Tibial artery (tissue), 4 donors: Measurements from ENCODE around the gene ANTXRL.
"Not testable (repeated sequence)": the region's sequence is repeated elsewhere in the genome, so short reads cannot be mapped to it uniquely, and the experiment has no call there.

ENCODE experiments used
- DNase-seq, 2 donors: peaks; one replicate each; pipeline ENCODE4 v3.0.0-alpha.2; 2019
- H3K27ac ChIP-seq, 2 donors: fragments of 200-600 bp; sonication (generic) in 1 of 2; 1 replicate in 1 of 2; 2 replicates in 1 of 2; pipeline ENCODE4 v1.5.1; 2018 to 2019; ENCODE audit warnings: mild to moderate bottlenecking in 1 of 2
- H3K27me3 ChIP-seq, 2 donors: fragments of 200-600 bp; sonication (generic) in 1 of 2; one replicate each; pipeline versions ENCODE4 v1.5.1 to v1.6.0; 2016 to 2019
- H3K36me3 ChIP-seq, 3 donors: fragments of 200-600 bp; sonication (generic) in 2 of 3; one replicate each; pipeline ENCODE4 v1.5.1; 2016 to 2019; ENCODE audit warnings: mild to moderate bottlenecking in 2 of 3
- H3K4me1 ChIP-seq, 4 donors: fragments of 200-600 bp; sonication (generic) in 2 of 4; 1 replicate in 3 of 4; 2 replicates in 1 of 4; pipeline ENCODE4 v1.5.1; 2016 to 2019
- H3K4me3 ChIP-seq, 2 donors: fragments of 200-600 bp; sonication (generic) in 1 of 2; 1 replicate in 1 of 2; 2 replicates in 1 of 2; pipeline ENCODE4 v1.5.1; 2018 to 2019; ENCODE audit warnings: mild to moderate bottlenecking in 2 of 2
- H3K9me3 ChIP-seq, 3 donors: fragments of 200-600 bp; sonication (generic) in 1 of 3; one replicate each; pipeline ENCODE4 v1.5.1; 2016 to 2019
- CTCF ChIP-seq, 2 experiments: fragments of 200-600 bp in 1 of 2; fragments of 450-650 bp in 1 of 2; IDR thresholded peaks; one replicate each; pipeline ENCODE4 v1.5.1; 2017 to 2019; ENCODE audit warnings: antibody characterized with exemption in 2 of 2, mild to moderate bottlenecking in 1 of 2, moderate library complexity in 1 of 2
- intact Hi-C: fragments of 100-400 bp; cut with DNase I; formaldehyde crosslinking; loops from one replicate; pipeline ENCODE4 v1.15.0; 2023; ENCODE audit warnings: low total_unique reads

ANTXRL gene

DNA sequence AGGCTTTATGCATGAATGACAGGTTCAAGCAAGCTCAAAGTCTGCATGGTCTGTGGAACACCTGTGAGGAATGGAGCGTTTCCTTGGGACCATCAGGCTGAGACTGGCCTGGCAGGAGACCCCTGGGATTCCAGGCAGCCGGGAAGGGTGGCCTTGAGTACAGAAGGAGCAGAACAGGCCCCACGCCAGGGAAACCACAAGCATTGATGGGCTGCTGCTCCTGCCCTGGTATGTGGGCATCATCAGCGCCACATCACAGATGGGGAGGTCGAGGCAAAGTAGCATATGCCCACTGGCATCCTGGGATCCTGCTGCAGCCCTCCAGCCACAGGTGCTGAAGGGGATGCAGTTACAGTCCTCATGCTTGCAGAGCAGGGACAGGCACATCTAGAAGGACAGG is 40.9 kb downstream of the ANTXRL start:
- H3K4me1 ChIP-seq, result peaks cover 0 to 15% (median 7%) of the 10 kb centered on the region in 4 donors
- no peak for DNase-seq
- no peak overlapping the region for H3K4me3 ChIP-seq
- H3K27ac ChIP-seq, result no peak overlapping the region
- no peaks in the 10 kb centered on the region for H3K27me3 ChIP-seq
- no peak for TF ChIP-seq CTCF (IDR thresholded peaks at IDR 0.05)
- intact Hi-C loops, result loop anchor here (10.0 kb wide), 1 partner anchor 103 kb away; no protein-coding TSS in a partner anchor
- no peaks in the 10 kb centered on the region for H3K9me3 ChIP-seq
- no peaks in the 10 kb centered on the region for H3K36me3 ChIP-seq

GRCh38 chr10:46328853-46329689 is 42.3 kb downstream of the ANTXRL start:
- H3K27ac ChIP-seq, result no peak overlapping the region

GRCh38 chr10:46329690-46330016 is 42.9 kb downstream of the ANTXRL start:
- Histone ChIP-seq H3K4me3 (no peak overlapping the region), H3K27me3 (no peaks in the 10 kb centered on the region), H3K9me3 (no peaks in the 10 kb centered on the region), H3K36me3 (no peaks in the 10 kb centered on the region), H3K27ac (no peak overlapping the region), H3K4me1 (peaks cover 0 to 15% (median 7%) of the 10 kb centered on the region in 4 donors)
- intact Hi-C loops, result loop anchor here (10.0 kb wide), 1 partner anchor 105 kb away; no protein-coding TSS in a partner anchor
- no peak for DNase-seq
- no peak for TF ChIP-seq CTCF (IDR thresholded peaks at IDR 0.05)

More at GRCh38 chr10:46328853-46329689, 42.3 kb downstream of the ANTXRL start:
- no peak for DNase-seq
- no peak overlapping the region for H3K4me3 ChIP-seq
- H3K27me3 ChIP-seq, result no peaks in the 10 kb centered on the region
- TF ChIP-seq CTCF (IDR thresholded peaks at IDR 0.05), result no peak
- intact Hi-C loops, result loop anchor here (10.0 kb wide), 1 partner anchor 104 kb away; no protein-coding TSS in a partner anchor
- H3K4me1 ChIP-seq, result peaks cover 0 to 15% (median 7%) of the 10 kb centered on the region in 4 donors
- H3K9me3 ChIP-seq, result no peaks in the 10 kb centered on the region
- no peaks in the 10 kb centered on the region for H3K36me3 ChIP-seq

DNA sequence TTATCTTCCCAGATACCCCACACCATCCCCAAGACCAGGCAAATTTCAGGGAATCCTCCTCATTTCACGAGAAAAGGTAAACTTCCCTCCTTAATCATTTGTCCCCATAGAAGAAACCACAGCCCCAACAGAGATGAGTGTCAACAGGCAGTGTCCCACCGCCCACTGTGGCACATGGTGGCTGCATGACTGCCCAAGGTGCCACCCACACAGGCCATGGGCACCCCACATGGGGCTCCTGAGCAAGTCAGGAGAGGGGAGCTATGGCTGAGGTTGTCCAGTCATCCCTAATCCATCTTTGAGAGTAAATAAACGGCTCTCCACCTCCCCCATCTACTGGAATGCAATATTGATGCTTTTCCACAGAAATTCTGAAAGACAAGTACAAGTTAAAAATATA is 44.1 kb downstream of the ANTXRL start:
- H3K27ac ChIP-seq, result no peak overlapping the region
- H3K4me1 ChIP-seq, result peaks cover 0 to 5% (median 2%) of the 10 kb centered on the region in 4 donors
- intact Hi-C loops, result no loop called here
- no peak for DNase-seq
- no peaks in the 10 kb centered on the region for H3K36me3 ChIP-seq
- no peak for TF ChIP-seq CTCF (IDR thresholded peaks at IDR 0.05)
- no peaks in the 10 kb centered on the region for H3K9me3 ChIP-seq
- H3K27me3 ChIP-seq, result no peaks in the 10 kb centered on the region
- H3K4me3 ChIP-seq, result no peak overlapping the region

- H3K27me3 ChIP-seq, H3K27ac ChIP-seq, H3K9me3 ChIP-seq, intact Hi-C loops, H3K36me3 ChIP-seq, H3K4me3 ChIP-seq, H3K4me1 ChIP-seq, DNase-seq: not testable (repeated sequence)
Measured at GRCh38 chr10:46365484-46365883, 78.7 kb downstream of the ANTXRL start.

- H3K36me3 ChIP-seq, intact Hi-C loops, H3K9me3 ChIP-seq, H3K4me1 ChIP-seq, DNase-seq, H3K27ac ChIP-seq, H3K4me3 ChIP-seq, H3K27me3 ChIP-seq: not testable (repeated sequence)
Measured at GRCh38 chr10:46367209-46367608, 80.4 kb downstream of the ANTXRL start.

DNA sequence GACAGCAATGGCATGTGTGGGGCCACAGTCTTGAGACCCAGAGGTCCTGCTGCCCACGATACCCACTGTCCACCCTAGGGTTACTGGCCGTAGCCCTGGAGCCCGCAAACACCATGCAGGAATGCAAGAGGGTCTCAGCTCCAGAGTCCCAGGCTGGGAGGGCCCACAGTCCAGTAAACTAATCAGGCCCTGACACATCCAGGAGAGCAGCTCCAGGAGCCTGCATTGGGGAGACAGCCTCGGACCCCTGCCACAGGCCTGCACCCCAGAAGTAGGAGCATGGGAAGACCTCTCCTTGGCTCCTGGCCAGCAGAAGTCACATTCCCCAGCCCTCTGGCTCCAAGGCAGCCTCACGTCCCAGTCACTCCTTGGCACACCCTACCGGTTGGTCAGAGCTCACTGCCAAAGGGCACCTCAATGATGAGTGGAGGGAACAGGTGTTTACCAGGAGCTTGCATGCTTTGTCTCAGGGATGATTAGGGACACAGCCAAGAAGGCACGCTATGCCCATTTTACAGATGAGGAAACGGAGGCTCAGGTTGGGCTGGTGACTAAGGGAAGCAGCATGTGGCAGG is 81.0 kb downstream of the ANTXRL start:
- H3K4me1 ChIP-seq, H3K27ac ChIP-seq, H3K27me3 ChIP-seq, DNase-seq, H3K36me3 ChIP-seq, H3K9me3 ChIP-seq, intact Hi-C loops, H3K4me3 ChIP-seq: not testable (repeated sequence)

DNA sequence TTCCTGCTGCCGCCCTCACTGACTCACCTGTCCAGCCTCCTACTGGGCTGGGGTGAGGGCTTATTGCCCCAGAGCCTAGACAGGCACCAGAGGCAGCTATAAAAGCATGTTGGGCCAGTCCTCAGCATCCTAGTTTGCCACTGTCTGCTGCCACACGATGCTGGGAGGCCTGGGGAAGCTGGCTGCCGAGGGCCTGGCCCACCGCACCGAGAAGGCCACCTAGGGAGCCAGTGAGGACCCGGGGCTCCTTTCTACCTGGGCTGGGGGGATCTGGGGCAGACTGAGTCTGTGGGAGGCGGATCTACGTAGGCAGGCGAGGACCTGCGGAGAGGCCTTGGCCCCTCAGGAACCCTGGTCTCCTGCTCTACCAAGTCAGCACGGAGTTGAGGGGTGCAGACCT is 82.2 kb downstream of the ANTXRL start:
- intact Hi-C loops, H3K27me3 ChIP-seq, H3K9me3 ChIP-seq, H3K4me1 ChIP-seq, DNase-seq, H3K36me3 ChIP-seq, H3K27ac ChIP-seq, H3K4me3 ChIP-seq: not testable (repeated sequence)

DNA sequence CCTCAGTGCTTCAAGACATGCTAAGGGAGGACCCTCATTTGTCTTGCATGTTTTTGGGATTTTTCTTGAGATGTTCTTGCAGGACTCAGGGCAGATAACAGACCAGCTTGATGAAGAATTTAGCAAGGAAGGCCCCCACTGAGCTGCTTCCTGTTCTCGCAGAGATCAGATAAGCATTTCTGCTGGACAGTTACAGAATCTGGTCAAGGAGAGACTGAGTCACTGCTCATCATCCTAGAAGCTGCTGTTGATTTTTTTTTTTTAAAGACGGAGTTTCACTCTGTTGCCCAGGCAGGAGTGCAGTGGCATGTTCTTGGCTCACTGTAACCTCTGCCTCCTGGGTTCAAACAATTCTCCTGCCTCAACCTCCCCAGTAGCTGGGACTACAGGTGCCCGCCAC is 87.6 kb downstream of the ANTXRL start:
- H3K4me1 ChIP-seq, H3K27me3 ChIP-seq, H3K9me3 ChIP-seq, H3K27ac ChIP-seq, intact Hi-C loops, H3K36me3 ChIP-seq, H3K4me3 ChIP-seq, DNase-seq: not testable (repeated sequence)

DNA sequence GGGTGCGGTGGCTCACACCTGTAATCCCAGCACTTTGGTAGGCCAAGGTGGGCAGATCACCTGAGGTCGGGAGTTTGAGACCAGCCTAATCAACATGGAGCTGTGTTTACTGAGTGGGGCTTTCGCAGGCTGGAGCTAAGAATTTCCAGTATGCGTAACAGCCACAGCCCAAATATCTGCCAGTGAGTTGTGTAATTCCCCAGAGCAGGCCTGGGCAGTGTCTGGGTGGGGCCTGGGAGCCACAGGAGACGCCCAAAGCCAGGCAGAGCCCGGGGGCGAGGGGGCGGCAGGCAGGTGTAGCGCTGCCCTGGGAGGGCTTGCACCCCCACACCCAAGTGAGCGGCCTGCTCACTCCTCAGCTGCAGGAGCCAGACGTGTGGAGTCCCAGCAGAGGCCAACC is 88.6 kb downstream of the ANTXRL start, which contains the start of gene ANXA8L1:
TSS of gene ANXA8L1 (plus strand) at position 371 of the 400 bp plus-strand sequence. CDS start 76 bp downstream, outside the sequence.
- H3K36me3 ChIP-seq, H3K9me3 ChIP-seq, H3K4me1 ChIP-seq, H3K27ac ChIP-seq, DNase-seq, H3K27me3 ChIP-seq, intact Hi-C loops, H3K4me3 ChIP-seq: not testable (repeated sequence)
